ENCODE data around the gene CDO1. TPM values are rescaled to one million over a fixed set of nuclear protein-coding genes. Genes with fewer than 3 reads are reported as not detected.

CDO1 gene
- total RNA-seq, 1 donor from 2014 or later, result 136 TPM

GRCh38 chr5:115857057-115857479 is 40.6 kb upstream of the CDO1 start:
- no peak for TF ChIP-seq CTCF (IDR thresholded peaks at IDR 0.05; ENCODE audit: partially characterized antibody, unreplicated experiment)
- Mint-ChIP-seq H3K4me1 (ENCODE audit: low read depth, unreplicated experiment) (peaks cover 2% of the 10 kb centered on the region), H3K4me3 (ENCODE audit: unreplicated experiment) (no peak overlapping the region), H3K27ac (ENCODE audit: unreplicated experiment) (no peak overlapping the region), H3K9me3 (ENCODE audit: unreplicated experiment) (no peaks in the 10 kb centered on the region), H3K27me3 (ENCODE audit: unreplicated experiment) (no peaks in the 10 kb centered on the region), H3K36me3 (ENCODE audit: unreplicated experiment) (no peaks in the 10 kb centered on the region)
- no peak for DNase-seq

- Mint-ChIP-seq H3K27ac (ENCODE audit: unreplicated experiment) (no peak overlapping the region), H3K4me3 (ENCODE audit: unreplicated experiment) (no peak overlapping the region), H3K36me3 (ENCODE audit: unreplicated experiment) (no peaks in the 10 kb centered on the region), H3K27me3 (ENCODE audit: unreplicated experiment) (no peaks in the 10 kb centered on the region), H3K4me1 (ENCODE audit: low read depth, unreplicated experiment) (peaks cover 2% of the 10 kb centered on the region), H3K9me3 (ENCODE audit: unreplicated experiment) (no peaks in the 10 kb centered on the region)
- no peak for DNase-seq
- no peak for TF ChIP-seq CTCF (IDR thresholded peaks at IDR 0.05; ENCODE audit: partially characterized antibody, unreplicated experiment)
Measured at GRCh38 chr5:115855959-115856358, 39.5 kb upstream of the CDO1 start.

- no peak for TF ChIP-seq CTCF (IDR thresholded peaks at IDR 0.05; ENCODE audit: partially characterized antibody, unreplicated experiment)
Measured at GRCh38 chr5:115854139-115854538, 37.7 kb upstream of the CDO1 start.

GRCh38 chr5:115850744-115851416 is 34.4 kb upstream of the CDO1 start:
- no peaks in the 10 kb centered on the region for H3K27me3 Mint-ChIP-seq (ENCODE audit: unreplicated experiment)
- peaks cover 4% of the 10 kb centered on the region for H3K4me1 Mint-ChIP-seq (ENCODE audit: low read depth, unreplicated experiment)
- H3K27ac Mint-ChIP-seq (ENCODE audit: unreplicated experiment), result no peak overlapping the region
- TF ChIP-seq CTCF (IDR thresholded peaks at IDR 0.05; ENCODE audit: partially characterized antibody, unreplicated experiment), result no peak
- no peak for DNase-seq
- H3K36me3 Mint-ChIP-seq (ENCODE audit: unreplicated experiment), result no peaks in the 10 kb centered on the region
- no peaks in the 10 kb centered on the region for H3K9me3 Mint-ChIP-seq (ENCODE audit: unreplicated experiment)
- no peak overlapping the region for H3K4me3 Mint-ChIP-seq (ENCODE audit: unreplicated experiment)

More at GRCh38 chr5:115854139-115854538, 37.7 kb upstream of the CDO1 start:
- H3K9me3 Mint-ChIP-seq (ENCODE audit: unreplicated experiment), result no peaks in the 10 kb centered on the region
- no peaks in the 10 kb centered on the region for H3K27me3 Mint-ChIP-seq (ENCODE audit: unreplicated experiment)
- DNase-seq, result no peak
- H3K27ac Mint-ChIP-seq (ENCODE audit: unreplicated experiment), result no peak overlapping the region
- no peak overlapping the region for H3K4me3 Mint-ChIP-seq (ENCODE audit: unreplicated experiment)
- H3K4me1 Mint-ChIP-seq (ENCODE audit: low read depth, unreplicated experiment), result peaks cover 4% of the 10 kb centered on the region
- H3K36me3 Mint-ChIP-seq (ENCODE audit: unreplicated experiment), result no peaks in the 10 kb centered on the region

- H3K27me3 Mint-ChIP-seq (ENCODE audit: unreplicated experiment), result no peaks in the 10 kb centered on the region
- peak overlapping the region; percentile 20 for H3K27ac Mint-ChIP-seq (ENCODE audit: unreplicated experiment)
- TF ChIP-seq CTCF (IDR thresholded peaks at IDR 0.05; ENCODE audit: partially characterized antibody, unreplicated experiment), result no peak
- DNase-seq, result no peak
- H3K4me1 Mint-ChIP-seq (ENCODE audit: low read depth, unreplicated experiment), result peaks cover 13% of the 10 kb centered on the region
- H3K36me3 Mint-ChIP-seq (ENCODE audit: unreplicated experiment), result no peaks in the 10 kb centered on the region
- H3K9me3 Mint-ChIP-seq (ENCODE audit: unreplicated experiment), result no peaks in the 10 kb centered on the region
- H3K4me3 Mint-ChIP-seq (ENCODE audit: unreplicated experiment), result no peak overlapping the region
Measured at GRCh38 chr5:115849258-115849798, 32.9 kb upstream of the CDO1 start.
